T-cell (primary cell): Measurements from ENCODE around the gene SUV39H1. TPM values are rescaled to one million over a fixed set of nuclear protein-coding genes. Genes with fewer than 3 reads are reported as not detected.
A peak's percentile ranks its signal among the peaks of the same experiment; 100 is the strongest.

ENCODE experiments used
- ATAC-seq, 4 experiments: fragments of 200-7000 bp in 3 of 4; fragments of 150-1000 bp in 1 of 4; cut with Tn5 transposase; replicated peaks in 1 of 4; 1 replicate in 3 of 4; 2 replicates in 1 of 4; pipeline ENCODE4 v1.10.0; 2021; ENCODE audit warnings: moderate library complexity in 3 of 4, mild to moderate bottlenecking in 2 of 4, moderate number of reproducible peaks in 1 of 4
- CTCF ChIA-PET, 2 donors: fragments of 300-600 bp; sonication (Branson Sonifier 250); formaldehyde crosslinking; loops; one replicate each; lab custom pipeline; 2022; ENCODE audit warnings: antibody characterized with exemption in 2 of 2; lab: Charles Lee
- POLR2A ChIA-PET, 2 donors: fragments of 300-600 bp; sonication (Branson Sonifier 250); formaldehyde crosslinking; loops; one replicate each; lab custom pipeline; 2022; ENCODE audit warnings: antibody characterized with exemption in 2 of 2; lab: Charles Lee
- DNase-seq, 35 experiments: peaks; one replicate each; pipeline versions ENCODE4 v3.0.0 to v3.0.0-alpha.2; 2013 to 2023
- H3K27ac ChIP-seq: one replicate; pipeline ENCODE4 v1.5.1; 2013; ENCODE audit warnings: low read length
- H3K27me3 ChIP-seq, 2 experiments: replicated peaks in 1 of 2; 1 replicate in 1 of 2; 2 replicates in 1 of 2; pipeline versions ENCODE4 v1.6.1 to v1.7.0; 2013; ENCODE audit warnings: low read length in 1 of 2, mixed read lengths in 1 of 2; ENCODE audit not compliant: control insufficient read depth in 2 of 2, insufficient read depth in 2 of 2; ENCODE audit errors: extremely low read depth in 1 of 2
- H3K36me3 ChIP-seq, 2 donors: 1 replicate in 1 of 2; 2 replicates in 1 of 2; pipeline versions ENCODE4 v1.6.1 to v1.7.0; 2013; ENCODE audit warnings: low read length in 1 of 2; ENCODE audit not compliant: control insufficient read depth in 2 of 2, insufficient read depth in 1 of 2; ENCODE audit errors: extremely low read depth in 1 of 2
- H3K4me1 ChIP-seq, 2 experiments: 1 replicate in 1 of 2; 2 replicates in 1 of 2; pipeline versions ENCODE4 v1.6.1 to v1.7.0; 2013; ENCODE audit warnings: low read length in 2 of 2, mixed read lengths in 1 of 2; ENCODE audit not compliant: insufficient read depth in 2 of 2, control insufficient read depth in 1 of 2; ENCODE audit errors: extremely low read depth in 1 of 2
- H3K4me3 ChIP-seq, 2 donors: 1 replicate in 1 of 2; 2 replicates in 1 of 2; pipeline versions ENCODE4 v1.5.1 to v1.7.0; 2013; ENCODE audit warnings: mild to moderate bottlenecking in 2 of 2, low read length in 1 of 2, moderate library complexity in 1 of 2; ENCODE audit not compliant: control insufficient read depth in 1 of 2; ENCODE audit errors: extremely low read depth in 1 of 2
- H3K9me3 ChIP-seq: 2 replicates; pipeline ENCODE4 v1.7.0; 2013
- H3K27ac Mint-ChIP-seq, 2 donors: one replicate each; pipeline ENCODE4 v1.8.0; 2020 to 2021; ENCODE audit warnings: mild to moderate bottlenecking in 2 of 2, mixed read lengths in 2 of 2
- H3K27me3 Mint-ChIP-seq, 2 donors: one replicate each; pipeline ENCODE4 v1.8.0; 2021 to 2022; ENCODE audit warnings: mixed read lengths in 2 of 2
- H3K36me3 Mint-ChIP-seq: one replicate; pipeline ENCODE4 v1.8.0; 2021; ENCODE audit warnings: mixed read lengths
- H3K4me1 Mint-ChIP-seq, 3 donors: one replicate each; pipeline ENCODE4 v1.8.0; 2020 to 2022; ENCODE audit warnings: mixed read lengths in 3 of 3, mild to moderate bottlenecking in 1 of 3
- H3K4me3 Mint-ChIP-seq, 3 donors: one replicate each; pipeline ENCODE4 v1.8.0; 2020 to 2022; ENCODE audit warnings: mild to moderate bottlenecking in 3 of 3, mixed read lengths in 3 of 3, moderate library complexity in 3 of 3
- H3K9me3 Mint-ChIP-seq, 3 donors: one replicate each; pipeline ENCODE4 v1.8.0; 2020 to 2022; ENCODE audit warnings: mixed read lengths in 3 of 3
- WGBS: methylation state at CpG from one replicate; pipeline ENCODE4 v1.1.5; 2013; ENCODE audit warnings: missing lambda C conversion rate; ENCODE audit not compliant: insufficient coverage; 5-methylcytosine and 5-hydroxymethylcytosine counted together
- total RNA-seq, 35 experiments: library from RNA in 6 of 35; stranded (reverse) in 6 of 35; fragments of 120-200 nt in 1 of 35; gene quantifications; one replicate each; pipeline versions ENCODE4 v1.2.1 to v1.2.4 and lab custom pipeline; 2013 to 2026

SUV39H1 gene
- total RNA-seq, 5 donors from 2014 or later (not counting 1 experiment from before 2014, with no cell fraction given): 7.6 to 12.0 (median 10.6) TPM

DNA sequence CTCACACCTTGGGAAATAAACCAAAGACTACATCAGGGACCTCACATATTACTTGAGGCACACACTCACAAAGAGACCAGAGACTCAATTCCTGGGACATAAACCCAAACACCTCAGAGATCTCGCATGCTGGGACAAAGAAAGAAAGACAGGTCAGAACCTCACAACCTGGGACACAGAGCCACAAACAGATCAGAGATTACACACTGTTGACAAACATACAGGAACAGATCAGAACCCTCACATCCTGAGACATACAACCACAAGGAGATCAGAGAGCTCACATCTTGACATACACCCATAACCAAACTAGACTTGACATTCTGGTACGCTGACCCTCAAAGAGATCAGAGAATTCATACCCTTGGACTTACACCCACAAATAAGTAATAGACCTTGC, 17.3 kb downstream of the SUV39H1 start:
- H3K9me3 Mint-ChIP-seq: no peaks in the 10 kb centered on the region
- Histone ChIP-seq H3K27ac (peak overlapping the region; percentile 86), H3K9me3 (no peaks in the 10 kb centered on the region), H3K4me1 (peaks cover 41 to 83% of the 10 kb centered on the region in 2 experiments), H3K36me3 (no peaks in the 10 kb centered on the region), H3K4me3 (no peak overlapping the region), H3K27me3 (no peaks in the 10 kb centered on the region)
- H3K4me3 Mint-ChIP-seq: peak overlapping the region; percentile 31 to 64 (median 61)
- H3K27me3 Mint-ChIP-seq: peaks cover 0 to 11% of the 10 kb centered on the region in 2 donors
- DNase-seq (peak in 3 of 35 experiments; percentile 10 to 47 (median 28)), ATAC-seq (peak; percentile 29 to 39 (median 35))
- ChIA-PET CTCF (interaction anchor here in 1 of 2 donors (1.1 to 1.7 kb wide), 2 partner anchors 12 to 66 kb away, joined by 3 to 4 read pairs; no protein-coding TSS in a partner anchor), POLR2A (no interaction called here)
- H3K36me3 Mint-ChIP-seq: no peaks in the 10 kb centered on the region
- WGBS: 0% methylated on average over 2 of the region's 2 CpGs
- peak overlapping the region; percentile 68 to 93 for H3K27ac Mint-ChIP-seq
- peaks cover 70 to 81% (median 76%) of the 10 kb centered on the region in 3 donors for H3K4me1 Mint-ChIP-seq

DNA sequence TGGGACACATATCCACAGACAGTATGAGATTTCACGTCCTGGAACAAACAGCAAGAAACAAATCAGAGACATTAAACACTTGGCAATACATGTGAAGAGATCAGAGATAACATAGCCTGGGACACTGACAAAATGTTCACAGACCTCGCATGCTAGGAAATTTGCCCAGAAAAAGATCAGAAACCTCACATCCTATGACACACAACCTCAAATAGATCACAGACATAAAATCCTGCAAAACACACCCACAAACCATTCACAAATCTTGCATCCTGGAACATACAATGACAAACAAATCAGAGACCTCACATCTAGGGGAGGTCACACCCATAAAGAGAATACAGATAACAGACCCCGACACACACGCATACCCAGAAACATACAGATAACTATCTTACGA, 18.0 kb downstream of the SUV39H1 start:
- Histone ChIP-seq H3K9me3 (no peaks in the 10 kb centered on the region), H3K4me1 (peaks cover 42 to 82% of the 10 kb centered on the region in 2 experiments), H3K27ac (peak overlapping the region; percentile 86), H3K4me3 (no peak overlapping the region), H3K36me3 (no peaks in the 10 kb centered on the region), H3K27me3 (no peaks in the 10 kb centered on the region)
- Mint-ChIP-seq H3K9me3 (no peaks in the 10 kb centered on the region), H3K4me3 (peak overlapping the region in 2 of 3 donors; percentile 2 to 61), H3K36me3 (no peaks in the 10 kb centered on the region), H3K4me1 (peaks cover 73 to 86% (median 79%) of the 10 kb centered on the region in 3 donors), H3K27me3 (peaks cover 0 to 14% of the 10 kb centered on the region in 2 donors), H3K27ac (peak overlapping the region; percentile 68 to 93)
- CTCF ChIA-PET: interaction anchor here in 1 of 2 donors (1.1 to 1.7 kb wide), 2 partner anchors 12 to 66 kb away, joined by 3 to 4 read pairs; no protein-coding TSS in a partner anchor
- WGBS: 0% methylated on average over 1 of the region's 5 CpGs
- peak in 6 of 35 experiments; percentile 10 to 56 (median 23) for DNase-seq
- POLR2A ChIA-PET: no interaction called here
- ATAC-seq: peak; percentile 34 to 58 (median 54)

DNA sequence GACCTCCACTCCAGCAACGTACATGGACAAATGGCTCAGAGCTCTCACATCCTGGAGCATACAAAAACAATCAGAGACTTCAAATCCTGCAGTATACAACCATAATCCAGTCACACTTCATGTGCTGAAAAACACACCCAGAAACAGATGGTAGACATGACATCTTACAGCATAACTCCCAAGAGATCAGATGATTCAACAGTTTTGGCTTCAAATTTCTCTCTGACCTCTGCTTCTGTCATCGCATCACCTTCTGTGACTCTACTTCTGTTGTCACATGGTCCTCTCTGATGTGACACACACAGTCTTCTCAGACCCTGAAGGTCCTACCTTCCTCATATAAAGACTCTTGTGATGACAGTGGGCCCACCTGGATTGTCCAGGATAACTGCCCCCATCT, 18.5 kb downstream of the SUV39H1 start:
- Histone ChIP-seq H3K36me3 (no peaks in the 10 kb centered on the region), H3K27me3 (no peaks in the 10 kb centered on the region), H3K9me3 (no peaks in the 10 kb centered on the region), H3K4me1 (peaks cover 45 to 78% of the 10 kb centered on the region in 2 experiments), H3K27ac (peak overlapping the region; percentile 86), H3K4me3 (no peak overlapping the region)
- WGBS: 20% methylated on average over 1 of the region's 2 CpGs
- Mint-ChIP-seq H3K4me3 (peak overlapping the region in 2 of 3 donors; percentile 2 to 61), H3K36me3 (no peaks in the 10 kb centered on the region), H3K27ac (peak overlapping the region; percentile 68 to 93), H3K4me1 (peaks cover 73 to 86% (median 79%) of the 10 kb centered on the region in 3 donors), H3K27me3 (peaks cover 0 to 14% of the 10 kb centered on the region in 2 donors), H3K9me3 (no peaks in the 10 kb centered on the region)
- ChIA-PET CTCF (interaction anchor here in 1 of 2 donors (1.7 kb wide), 1 partner anchor 67 kb away, joined by 4 read pairs; no protein-coding TSS in a partner anchor), POLR2A (interaction anchor here in 1 of 2 donors (0.6 to 1.0 kb wide), 3 partner anchors 10 to 1445 kb away, joined by 3 to 4 read pairs (median 3); no protein-coding TSS in a partner anchor)
- DNase-seq (peak in 1 of 35 experiments; percentile 22), ATAC-seq (peak in 2 of 4 experiments; percentile 1 to 19)

DNA sequence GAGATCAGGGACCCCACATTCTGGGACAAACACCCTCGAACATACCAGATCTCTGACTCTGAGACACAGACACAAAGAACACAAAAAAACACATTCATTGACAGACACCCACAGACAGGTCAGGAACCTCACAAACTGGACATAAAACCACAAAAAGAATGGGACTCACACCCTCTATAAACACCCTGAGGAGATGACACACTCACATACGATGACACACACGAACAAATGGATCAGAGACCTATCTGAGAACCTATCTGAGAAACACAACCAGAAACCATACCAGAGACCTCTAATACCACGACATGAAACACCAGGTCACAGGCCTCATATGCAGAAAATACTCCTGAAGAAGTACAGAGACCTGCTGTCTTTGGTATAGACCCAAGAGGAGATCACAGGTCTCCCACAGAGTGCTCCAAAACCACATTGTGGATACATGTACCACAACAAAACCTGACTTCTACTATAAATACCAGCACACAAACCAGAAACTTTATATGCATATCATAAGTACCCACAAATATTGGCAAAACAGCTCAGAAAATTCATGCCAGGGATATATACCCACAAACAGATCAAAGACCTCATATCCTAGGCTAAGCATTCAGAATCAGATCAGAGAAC, 19.5 kb downstream of the SUV39H1 start:
- Mint-ChIP-seq H3K27me3 (peaks cover 0 to 14% of the 10 kb centered on the region in 2 donors), H3K4me3 (peak overlapping the region in 1 of 3 donors; percentile 36), H3K9me3 (no peaks in the 10 kb centered on the region), H3K36me3 (no peaks in the 10 kb centered on the region), H3K4me1 (peaks cover 65 to 77% (median 75%) of the 10 kb centered on the region in 3 donors), H3K27ac (peak overlapping the region; percentile 68 to 93)
- peak overlapping the region; percentile 47 for H3K27ac ChIP-seq
- CTCF ChIA-PET: no interaction called here
- H3K4me3 ChIP-seq: no peak overlapping the region
- no peaks in the 10 kb centered on the region for H3K9me3 ChIP-seq
- no peaks in the 10 kb centered on the region for H3K27me3 ChIP-seq
- no peaks in the 10 kb centered on the region for H3K36me3 ChIP-seq
- H3K4me1 ChIP-seq: peaks cover 48 to 83% of the 10 kb centered on the region in 2 experiments
- DNase-seq (peak in 1 of 35 experiments; percentile 22), ATAC-seq (no peak)
- POLR2A ChIA-PET: interaction anchor here in 1 of 2 donors (0.6 to 1.0 kb wide), 3 partner anchors 9 to 1446 kb away, joined by 3 to 4 read pairs (median 3); no protein-coding TSS in a partner anchor
- no CpG with 5 or more reads among the region's 4 CpGs for WGBS

DNA sequence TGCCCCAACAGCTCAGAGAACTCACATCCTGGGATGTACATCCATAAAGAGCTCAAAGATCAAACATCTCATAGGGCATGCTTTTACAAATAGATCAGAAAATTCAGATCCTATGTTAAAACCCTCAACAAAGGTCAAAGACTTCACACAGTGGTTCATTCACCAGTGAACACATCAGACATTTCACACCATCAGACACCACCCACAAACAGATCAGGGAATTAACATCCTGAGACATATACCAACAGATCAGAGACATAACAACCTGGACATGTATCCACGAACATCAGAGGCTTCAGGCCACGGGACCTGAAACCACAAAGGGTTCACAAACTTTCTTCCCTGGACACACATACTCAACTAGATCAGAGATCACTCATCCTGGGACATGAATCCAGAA, 23.4 kb downstream of the SUV39H1 start:
- H3K27ac ChIP-seq: peak overlapping the region; percentile 80
- CTCF ChIA-PET: interaction anchor here in 1 of 2 donors (1.2 to 1.4 kb wide), 2 partner anchors 17 to 82 kb away, joined by 3 to 4 read pairs; partner anchors contain the start of gene HDAC6
- WGBS: no CpG with 5 or more reads among the region's 2 CpGs

DNA sequence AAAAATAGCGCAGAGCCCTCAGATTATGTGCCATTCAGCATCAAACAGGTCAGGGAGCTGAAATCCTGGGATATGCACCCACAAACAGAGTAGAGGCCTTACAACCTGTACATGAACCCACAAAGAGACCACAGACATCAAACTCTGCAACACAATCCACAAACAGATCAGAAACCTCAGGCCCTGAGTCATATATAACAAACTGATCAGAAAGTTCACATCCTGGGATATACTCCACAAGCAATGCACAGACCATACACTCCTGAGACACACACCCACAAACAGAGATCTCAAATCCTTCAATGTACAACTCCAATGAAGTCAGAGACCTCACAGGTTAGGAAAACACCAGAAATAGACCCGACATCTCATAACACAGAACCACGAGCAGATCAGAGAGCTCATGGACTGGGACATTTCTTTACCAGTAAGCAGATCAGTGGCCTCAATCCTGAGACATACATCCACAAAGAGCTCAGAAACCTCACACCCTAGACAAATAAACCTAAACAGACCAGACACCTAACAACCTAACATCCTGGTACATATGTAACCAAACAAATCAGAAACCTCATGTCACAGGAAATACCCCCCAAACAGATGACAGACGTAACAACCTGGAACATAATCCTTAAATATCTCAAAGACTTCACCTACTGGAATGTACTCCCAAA, 24.2 kb downstream of the SUV39H1 start:
- Mint-ChIP-seq H3K27ac (no peak overlapping the region), H3K4me3 (no peak overlapping the region), H3K36me3 (no peaks in the 10 kb centered on the region), H3K9me3 (no peaks in the 10 kb centered on the region), H3K4me1 (peaks cover 25 to 46% (median 28%) of the 10 kb centered on the region in 3 donors), H3K27me3 (peaks cover 0 to 10% of the 10 kb centered on the region in 2 donors)
- no peaks in the 10 kb centered on the region for H3K36me3 ChIP-seq
- ChIA-PET CTCF (no interaction called here), POLR2A (interaction anchor here in 1 of 2 donors (0.6 to 0.7 kb wide), 2 partner anchors 16 to 24 kb away, joined by 3 read pairs; partner anchors contain the start of gene SUV39H1)
- DNase-seq: peak in 2 of 35 experiments; percentile 16 to 43
- H3K4me3 ChIP-seq: peak overlapping the region in 1 of 2 donors; percentile 10
- H3K9me3 ChIP-seq: no peaks in the 10 kb centered on the region
- WGBS: 46% methylated on average over 2 of the region's 4 CpGs
- peaks cover 21 to 53% of the 10 kb centered on the region in 2 experiments for H3K4me1 ChIP-seq
- H3K27me3 ChIP-seq: no peaks in the 10 kb centered on the region
- ATAC-seq: peak; percentile 50 to 82 (median 61)
- H3K27ac ChIP-seq: peak overlapping the region; percentile 80

More for the DNA sequence above, 23.4 kb downstream of the SUV39H1 start:
- Mint-ChIP-seq H3K36me3 (no peaks in the 10 kb centered on the region), H3K27me3 (peaks cover 0 to 10% of the 10 kb centered on the region in 2 donors), H3K4me3 (no peak overlapping the region), H3K9me3 (no peaks in the 10 kb centered on the region), H3K27ac (no peak overlapping the region), H3K4me1 (peaks cover 29 to 46% (median 35%) of the 10 kb centered on the region in 3 donors)
- Histone ChIP-seq H3K4me1 (peaks cover 28 to 53% of the 10 kb centered on the region in 2 experiments), H3K36me3 (no peaks in the 10 kb centered on the region), H3K27me3 (no peaks in the 10 kb centered on the region), H3K9me3 (no peaks in the 10 kb centered on the region), H3K4me3 (no peak overlapping the region)
- no peak for ATAC-seq
- POLR2A ChIA-PET: no interaction called here
- peak in 1 of 35 experiments; percentile 21 for DNase-seq
